Measurements from ENCODE around the gene PCNT. TPM values are rescaled to one million over a fixed set of nuclear protein-coding genes. Genes with fewer than 3 reads are reported as not detected.
A peak's percentile ranks its signal among the peaks of the same experiment; 100 is the strongest.
"Not testable (repeated sequence)": the region's sequence is repeated elsewhere in the genome, so short reads cannot be mapped to it uniquely, and the experiment has no call there.

The PCNT gene
- total RNA-seq, 2 donors from 2014 or later, result 44.8 to 70.9 TPM

- Mint-ChIP-seq H3K4me1 (peaks cover 9% of the 10 kb centered on the region), H3K36me3 (ENCODE audit: low read depth) (peaks cover 33% of the 10 kb centered on the region), H3K27me3 (no peaks in the 10 kb centered on the region), H3K9me3 (no peaks in the 10 kb centered on the region), H3K27ac (peak overlapping the region; percentile 85), H3K4me3 (peak overlapping the region; percentile 56)
- ATAC-seq (replicated peaks), result no peak
Measured at GRCh38 chr21:46369520-46370235, 45.7 kb downstream of the PCNT start.

- Mint-ChIP-seq H3K27ac (no peak overlapping the region), H3K4me3 (no peak overlapping the region), H3K27me3 (no peaks in the 10 kb centered on the region), H3K9me3 (no peaks in the 10 kb centered on the region), H3K36me3 (ENCODE audit: low read depth) (peaks cover 24% of the 10 kb centered on the region), H3K4me1 (peaks cover 9% of the 10 kb centered on the region)
- ATAC-seq (replicated peaks), result no peak
Measured at GRCh38 chr21:46371204-46372013, 47.5 kb downstream of the PCNT start.

GRCh38 chr21:46372014-46372485 lies 48.1 kb downstream of the PCNT start:
- Mint-ChIP-seq H3K36me3 (ENCODE audit: low read depth) (peaks cover 17% of the 10 kb centered on the region), H3K4me3 (no peak overlapping the region), H3K4me1 (peaks cover 9% of the 10 kb centered on the region), H3K27me3 (no peaks in the 10 kb centered on the region), H3K9me3 (no peaks in the 10 kb centered on the region), H3K27ac (no peak overlapping the region)
- ATAC-seq (replicated peaks), result no peak

GRCh38 chr21:46372947-46373346 lies 49.0 kb downstream of the PCNT start:
- H3K27ac Mint-ChIP-seq; H3K4me1 Mint-ChIP-seq; H3K27me3 Mint-ChIP-seq; H3K9me3 Mint-ChIP-seq; H3K4me3 Mint-ChIP-seq; ATAC-seq (replicated peaks): not testable (repeated sequence)
- peaks cover 19% of the 10 kb centered on the region for H3K36me3 Mint-ChIP-seq (ENCODE audit: low read depth)

GRCh38 chr21:46374761-46375389 lies 50.9 kb downstream of the PCNT start:
- Mint-ChIP-seq H3K4me3 (no peak overlapping the region), H3K36me3 (ENCODE audit: low read depth) (peaks cover 28% of the 10 kb centered on the region)

GRCh38 chr21:46375560-46376230 lies 51.7 kb downstream of the PCNT start:
- peaks cover 28% of the 10 kb centered on the region for H3K36me3 Mint-ChIP-seq (ENCODE audit: low read depth)
- no peaks in the 10 kb centered on the region for H3K4me1 Mint-ChIP-seq
- H3K27ac Mint-ChIP-seq, result no peak overlapping the region
- no peak overlapping the region for H3K4me3 Mint-ChIP-seq
- no peak for ATAC-seq (replicated peaks)
- no peaks in the 10 kb centered on the region for H3K27me3 Mint-ChIP-seq
- H3K9me3 Mint-ChIP-seq, result no peaks in the 10 kb centered on the region

More at GRCh38 chr21:46374761-46375389, 50.9 kb downstream of the PCNT start:
- Mint-ChIP-seq H3K9me3 (no peaks in the 10 kb centered on the region), H3K4me1 (no peaks in the 10 kb centered on the region), H3K27ac (no peak overlapping the region), H3K27me3 (no peaks in the 10 kb centered on the region)
- no peak for ATAC-seq (replicated peaks)

- Mint-ChIP-seq H3K27ac (no peak overlapping the region), H3K27me3 (no peaks in the 10 kb centered on the region), H3K4me1 (no peaks in the 10 kb centered on the region), H3K4me3 (no peak overlapping the region), H3K9me3 (no peaks in the 10 kb centered on the region), H3K36me3 (ENCODE audit: low read depth) (peaks cover 29% of the 10 kb centered on the region)
- no peak for ATAC-seq (replicated peaks)
Measured at GRCh38 chr21:46376231-46376628, 52.3 kb downstream of the PCNT start.

- Mint-ChIP-seq H3K4me1 (no peaks in the 10 kb centered on the region), H3K27me3 (no peaks in the 10 kb centered on the region), H3K27ac (no peak overlapping the region), H3K36me3 (ENCODE audit: low read depth) (peaks cover 36% of the 10 kb centered on the region), H3K9me3 (peaks cover 3% of the 10 kb centered on the region), H3K4me3 (no peak overlapping the region)
- no peak for ATAC-seq (replicated peaks)
Measured at GRCh38 chr21:46376856-46377453, 53.0 kb downstream of the PCNT start.

- Mint-ChIP-seq H3K4me1 (no peaks in the 10 kb centered on the region), H3K27ac (no peak overlapping the region), H3K36me3 (ENCODE audit: low read depth) (peaks cover 37% of the 10 kb centered on the region), H3K9me3 (peaks cover 9% of the 10 kb centered on the region), H3K4me3 (no peak overlapping the region), H3K27me3 (no peaks in the 10 kb centered on the region)
- ATAC-seq (replicated peaks), result no peak
Measured at GRCh38 chr21:46377789-46378188, 53.8 kb downstream of the PCNT start.

GRCh38 chr21:46379105-46379504 lies 55.1 kb downstream of the PCNT start:
- no peak overlapping the region for H3K27ac Mint-ChIP-seq
- peaks cover 35% of the 10 kb centered on the region for H3K36me3 Mint-ChIP-seq (ENCODE audit: low read depth)
- H3K27me3 Mint-ChIP-seq, result no peaks in the 10 kb centered on the region
- no peak for ATAC-seq (replicated peaks)
- H3K9me3 Mint-ChIP-seq, result peaks cover 9% of the 10 kb centered on the region
- no peaks in the 10 kb centered on the region for H3K4me1 Mint-ChIP-seq
- no peak overlapping the region for H3K4me3 Mint-ChIP-seq

GRCh38 chr21:46379691-46380090 lies 55.7 kb downstream of the PCNT start:
- peaks cover 41% of the 10 kb centered on the region for H3K36me3 Mint-ChIP-seq (ENCODE audit: low read depth)

GRCh38 chr21:46381541-46381940 lies 57.6 kb downstream of the PCNT start:
- Mint-ChIP-seq H3K36me3 (ENCODE audit: low read depth) (peaks cover 56% of the 10 kb centered on the region), H3K27ac (no peak overlapping the region), H3K9me3 (peaks cover 9% of the 10 kb centered on the region), H3K4me1 (no peaks in the 10 kb centered on the region), H3K27me3 (no peaks in the 10 kb centered on the region), H3K4me3 (no peak overlapping the region)
- ATAC-seq (replicated peaks), result no peak

More at GRCh38 chr21:46379691-46380090, 55.7 kb downstream of the PCNT start:
- Mint-ChIP-seq H3K9me3 (peaks cover 9% of the 10 kb centered on the region), H3K4me1 (no peaks in the 10 kb centered on the region), H3K27me3 (no peaks in the 10 kb centered on the region), H3K27ac (no peak overlapping the region), H3K4me3 (no peak overlapping the region)
- ATAC-seq (replicated peaks), result no peak

GRCh38 chr21:46384556-46384955 lies 60.6 kb downstream of the PCNT start:
- no peak overlapping the region for H3K27ac Mint-ChIP-seq
- H3K36me3 Mint-ChIP-seq (ENCODE audit: low read depth), result peaks cover 52% of the 10 kb centered on the region

More at GRCh38 chr21:46384556-46384955, 60.6 kb downstream of the PCNT start:
- Mint-ChIP-seq H3K27me3 (no peaks in the 10 kb centered on the region), H3K4me3 (no peak overlapping the region), H3K4me1 (no peaks in the 10 kb centered on the region), H3K9me3 (peaks cover 9% of the 10 kb centered on the region)
- no peak for ATAC-seq (replicated peaks)
